ENCODE data around the gene HIRA.

- TF ChIP-seq, protein P1, sequence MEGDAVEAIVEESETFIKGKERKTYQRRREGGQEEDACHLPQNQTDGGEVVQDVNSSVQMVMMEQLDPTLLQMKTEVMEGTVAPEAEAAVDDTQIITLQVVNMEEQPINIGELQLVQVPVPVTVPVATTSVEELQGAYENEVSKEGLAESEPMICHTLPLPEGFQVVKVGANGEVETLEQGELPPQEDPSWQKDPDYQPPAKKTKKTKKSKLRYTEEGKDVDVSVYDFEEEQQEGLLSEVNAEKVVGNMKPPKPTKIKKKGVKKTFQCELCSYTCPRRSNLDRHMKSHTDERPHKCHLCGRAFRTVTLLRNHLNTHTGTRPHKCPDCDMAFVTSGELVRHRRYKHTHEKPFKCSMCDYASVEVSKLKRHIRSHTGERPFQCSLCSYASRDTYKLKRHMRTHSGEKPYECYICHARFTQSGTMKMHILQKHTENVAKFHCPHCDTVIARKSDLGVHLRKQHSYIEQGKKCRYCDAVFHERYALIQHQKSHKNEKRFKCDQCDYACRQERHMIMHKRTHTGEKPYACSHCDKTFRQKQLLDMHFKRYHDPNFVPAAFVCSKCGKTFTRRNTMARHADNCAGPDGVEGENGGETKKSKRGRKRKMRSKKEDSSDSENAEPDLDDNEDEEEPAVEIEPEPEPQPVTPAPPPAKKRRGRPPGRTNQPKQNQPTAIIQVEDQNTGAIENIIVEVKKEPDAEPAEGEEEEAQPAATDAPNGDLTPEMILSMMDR (IDR thresholded peaks at IDR 0.05; ENCODE audit: low read depth, low read length, poor library complexity, severe bottlenecking), result no peak
- TF ChIP-seq EZH2phosphoT487 (IDR thresholded peaks at IDR 0.05; ENCODE audit: borderline replicate concordance, low read length), result no peak
Observed at GRCh38 chr22:19374410-19374809, 57.1 kb downstream of the HIRA start.

All from DOHH2 (cell line).